Gastroesophageal sphincter (tissue), 4 donors: Measurements from ENCODE around the gene ZNF443. TPM values are rescaled to one million over a fixed set of nuclear protein-coding genes. Genes with fewer than 3 reads are reported as not detected.
"Not testable (repeated sequence)": the region's sequence is repeated elsewhere in the genome, so short reads cannot be mapped to it uniquely, and the experiment has no call there.

Experiments used
- ATAC-seq: fragments of 150-250 bp; one replicate; pipeline ENCODE4 v1.9.1; 2016; ENCODE audit warnings: mild to moderate bottlenecking, moderate library complexity
- H3K27ac ChIP-seq, 4 donors: fragments of 200-600 bp; sonication (generic) in 3 of 4; 1 replicate in 3 of 4; 2 replicates in 1 of 4; pipeline ENCODE4 v1.5.1; 2016 to 2019
- H3K27me3 ChIP-seq: fragments of 200-600 bp; sonication (generic); one replicate; pipeline ENCODE4 v1.5.1; 2019
- H3K36me3 ChIP-seq, 2 donors: fragments of 200-600 bp; sonication (generic); one replicate each; pipeline ENCODE4 v1.5.1; 2019; ENCODE audit warnings: control low read depth in 1 of 2
- H3K4me1 ChIP-seq, 3 donors: fragments of 200-600 bp; sonication (generic); 1 replicate in 2 of 3; 2 replicates in 1 of 3; pipeline ENCODE4 v1.5.1; 2016 to 2019; ENCODE audit warnings: control low read depth in 2 of 3
- H3K4me3 ChIP-seq, 2 donors: fragments of 200-600 bp; sonication (generic); one replicate each; pipeline ENCODE4 v1.5.1; 2019; ENCODE audit warnings: mild to moderate bottlenecking in 1 of 2, moderate library complexity in 1 of 2
- H3K9me3 ChIP-seq, 3 donors: fragments of 200-600 bp; sonication (generic); one replicate each; pipeline ENCODE4 v1.5.1; 2017 to 2019; ENCODE audit warnings: control low read depth in 2 of 3
- EP300 ChIP-seq: sonication (generic); formaldehyde crosslinking; IDR thresholded peaks from one replicate; pipeline ENCODE4 v1.6.1; 2017; ENCODE audit warnings: antibody characterized with exemption, mild to moderate bottlenecking
- POLR2A ChIP-seq, 2 donors: fragments of 450-650 bp; IDR thresholded peaks; one replicate each; pipeline ENCODE4 v1.6.1; 2017; ENCODE audit warnings: antibody characterized with exemption in 2 of 2, mild to moderate bottlenecking in 2 of 2, moderate library complexity in 1 of 2
- POLR2AphosphoS5 ChIP-seq: sonication (generic); formaldehyde crosslinking; IDR thresholded peaks from one replicate; pipeline ENCODE4 v1.6.1; 2017; ENCODE audit warnings: antibody characterized with exemption
- WGBS, 2 donors: methylation state at CpG; one replicate each; pipeline ENCODE4 v1.1.5; 2018; ENCODE audit warnings: low coverage in 1 of 2; 5-methylcytosine and 5-hydroxymethylcytosine counted together
- total RNA-seq, 4 donors: library from RNA; depleted of rRNA; stranded (reverse); fragments of >200 nt; gene quantifications; one replicate each; pipeline ENCODE4 v1.1.0, GENCODE V29; 2016
- TF ChIP-seq, protein P1 (sequence below), 4 experiments: fragments of 200-600 bp in 2 of 4; fragments of 450-650 bp in 2 of 4; sonication (generic) in 1 of 4; IDR thresholded peaks; one replicate each; pipeline ENCODE4 v1.5.1; 2017 to 2019; ENCODE audit warnings: antibody characterized with exemption in 4 of 4, mild to moderate bottlenecking in 2 of 4, moderate library complexity in 2 of 4

Gene ZNF443
- 1 to 10 TPM; 3.1 to 9.2 (median 5.2) TPM for total RNA-seq

- 0% methylated on average over 2 to 9 of the region's 59 CpGs for WGBS, 2 donors
- TF ChIP-seq, protein P1, sequence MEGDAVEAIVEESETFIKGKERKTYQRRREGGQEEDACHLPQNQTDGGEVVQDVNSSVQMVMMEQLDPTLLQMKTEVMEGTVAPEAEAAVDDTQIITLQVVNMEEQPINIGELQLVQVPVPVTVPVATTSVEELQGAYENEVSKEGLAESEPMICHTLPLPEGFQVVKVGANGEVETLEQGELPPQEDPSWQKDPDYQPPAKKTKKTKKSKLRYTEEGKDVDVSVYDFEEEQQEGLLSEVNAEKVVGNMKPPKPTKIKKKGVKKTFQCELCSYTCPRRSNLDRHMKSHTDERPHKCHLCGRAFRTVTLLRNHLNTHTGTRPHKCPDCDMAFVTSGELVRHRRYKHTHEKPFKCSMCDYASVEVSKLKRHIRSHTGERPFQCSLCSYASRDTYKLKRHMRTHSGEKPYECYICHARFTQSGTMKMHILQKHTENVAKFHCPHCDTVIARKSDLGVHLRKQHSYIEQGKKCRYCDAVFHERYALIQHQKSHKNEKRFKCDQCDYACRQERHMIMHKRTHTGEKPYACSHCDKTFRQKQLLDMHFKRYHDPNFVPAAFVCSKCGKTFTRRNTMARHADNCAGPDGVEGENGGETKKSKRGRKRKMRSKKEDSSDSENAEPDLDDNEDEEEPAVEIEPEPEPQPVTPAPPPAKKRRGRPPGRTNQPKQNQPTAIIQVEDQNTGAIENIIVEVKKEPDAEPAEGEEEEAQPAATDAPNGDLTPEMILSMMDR (IDR thresholded peaks at IDR 0.05), result peak in 2 of 4 experiments; percentile 6 to 9
- TF ChIP-seq POLR2A (IDR thresholded peaks at IDR 0.05) (peak in 1 of 2 donors; percentile 38), POLR2AphosphoS5 (peak; percentile 84), EP300 (no peak)
- peak; percentile 100 for ATAC-seq
These were observed at the start of gene ZNF443 for GRCh38 chr19:12440541-12441316. Gene ZNF443 (minus strand): TSS chr19:12441021. CDS start chr19:12440914, 107 bp downstream.

DNA sequence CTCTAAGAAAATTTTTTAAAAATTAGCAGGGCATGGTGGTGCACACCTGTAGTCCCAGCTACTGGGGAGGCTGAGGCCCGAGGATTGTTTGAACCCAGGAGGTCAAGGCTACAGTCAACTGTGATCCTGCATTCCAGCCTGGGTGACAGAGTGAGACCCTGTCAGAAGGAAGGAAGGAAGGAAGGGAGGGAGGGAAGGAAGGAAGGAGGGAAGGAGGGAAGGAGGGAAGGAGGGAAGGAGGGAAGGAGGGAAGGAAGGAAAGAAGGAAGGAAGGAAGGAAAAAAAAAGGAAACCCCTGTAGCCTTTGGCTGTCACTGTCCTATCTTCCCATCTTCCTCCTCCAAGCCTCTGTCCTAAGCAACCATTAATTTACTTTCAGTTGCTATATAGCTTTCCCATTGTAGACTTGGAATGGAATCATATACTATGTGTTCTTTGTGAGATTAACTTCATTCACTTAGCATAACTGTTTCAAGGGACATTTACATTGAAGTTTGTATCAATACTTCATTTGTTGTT lies 45.5 kb upstream of the ZNF443 start:
- not testable (repeated sequence) for H3K4me3 ChIP-seq, H3K27ac ChIP-seq, H3K36me3 ChIP-seq, ATAC-seq, H3K9me3 ChIP-seq, H3K27me3 ChIP-seq
- 80 to 100% methylated on average over 1 of the region's 1 CpG for WGBS, 2 donors
- peaks cover 0 to 30% (median 7%) of the 10 kb centered on the region in 3 donors for H3K4me1 ChIP-seq

More at GRCh38 chr19:12440541-12441316, at the start of gene ZNF443:
- Histone ChIP-seq H3K4me3 (peak within 1 kb of the TSS; percentile 65 to 75), H3K36me3 (no peaks in the 10 kb centered on the region), H3K9me3 (peaks cover 0 to 7% (median 0%) of the 10 kb centered on the region in 3 donors), H3K4me1 (peaks cover 0 to 18% (median 2%) of the 10 kb centered on the region in 3 donors), H3K27ac (peak within 1 kb of the TSS; percentile 52 to 90 (median 86)), H3K27me3 (no peaks in the 10 kb centered on the region)

DNA sequence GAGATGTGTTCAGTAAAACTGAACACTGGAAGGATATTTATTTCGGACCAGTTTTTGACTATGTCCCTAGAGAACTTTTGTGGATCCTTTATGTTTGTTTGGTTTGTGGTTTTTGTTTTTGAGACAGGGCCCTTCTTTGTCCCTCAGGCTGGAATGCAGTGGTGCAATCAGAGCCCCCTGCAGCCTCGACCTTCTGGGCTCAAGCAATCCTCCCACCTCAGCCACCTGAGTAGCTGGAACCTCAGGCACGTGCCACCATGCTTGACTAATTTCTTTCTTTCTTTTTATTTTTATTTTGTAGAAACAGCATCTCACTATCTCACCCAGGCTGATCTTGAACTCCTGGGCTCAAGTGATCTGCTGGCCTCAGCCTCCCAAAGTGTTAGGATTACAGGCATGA lies 44.8 kb upstream of the ZNF443 start:
- peak overlapping the region in 1 of 4 donors; percentile 85 for H3K27ac ChIP-seq
- 77 to 89% methylated on average over 3 of the region's 3 CpGs for WGBS, 2 donors

DNA sequence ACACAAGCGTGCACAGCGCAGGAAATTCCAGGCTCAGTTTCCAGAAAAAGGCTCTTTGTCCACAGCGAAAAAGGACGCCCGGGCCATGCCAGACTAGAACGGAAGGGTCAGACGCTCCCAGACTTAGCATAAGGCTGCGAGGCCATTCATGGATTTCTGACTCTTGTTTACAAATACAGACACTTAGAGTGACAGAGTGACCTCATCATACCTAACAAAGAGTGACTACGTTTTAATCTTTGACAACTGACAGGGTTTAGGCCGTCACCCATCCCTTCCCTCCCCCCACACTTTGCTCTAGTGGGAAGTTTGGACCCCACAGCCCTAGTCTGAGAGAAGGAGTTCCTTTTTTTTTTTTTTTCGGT lies 44.2 kb upstream of the ZNF443 start:
- Histone ChIP-seq H3K9me3 (no peaks in the 10 kb centered on the region), H3K4me3 (peak overlapping the region; percentile 63 to 69), H3K4me1 (peaks cover 0 to 30% (median 7%) of the 10 kb centered on the region in 3 donors), H3K27me3 (no peaks in the 10 kb centered on the region), H3K36me3 (no peaks in the 10 kb centered on the region), H3K27ac (peak overlapping the region in 3 of 4 donors; percentile 73 to 85 (median 82))
- WGBS, 2 donors, result 0 to 10% methylated on average over 6 to 7 of the region's 11 CpGs
- peak; percentile 65 for ATAC-seq
- TF ChIP-seq EP300, result no peak
- no peak for TF ChIP-seq POLR2AphosphoS5
- TF ChIP-seq POLR2A (IDR thresholded peaks at IDR 0.05), result no peak
- TF ChIP-seq, protein P1 (IDR thresholded peaks at IDR 0.05), result no peak

More for the DNA sequence above, 44.8 kb upstream of the ZNF443 start:
- Histone ChIP-seq H3K4me3 (no peak overlapping the region), H3K4me1 (peaks cover 0 to 30% (median 7%) of the 10 kb centered on the region in 3 donors), H3K27me3 (no peaks in the 10 kb centered on the region), H3K9me3 (no peaks in the 10 kb centered on the region), H3K36me3 (no peaks in the 10 kb centered on the region)
- no peak for TF ChIP-seq POLR2AphosphoS5
- TF ChIP-seq EP300, result no peak
- TF ChIP-seq, protein P1 (IDR thresholded peaks at IDR 0.05), result no peak
- no peak for TF ChIP-seq POLR2A (IDR thresholded peaks at IDR 0.05)
- no peak for ATAC-seq

DNA sequence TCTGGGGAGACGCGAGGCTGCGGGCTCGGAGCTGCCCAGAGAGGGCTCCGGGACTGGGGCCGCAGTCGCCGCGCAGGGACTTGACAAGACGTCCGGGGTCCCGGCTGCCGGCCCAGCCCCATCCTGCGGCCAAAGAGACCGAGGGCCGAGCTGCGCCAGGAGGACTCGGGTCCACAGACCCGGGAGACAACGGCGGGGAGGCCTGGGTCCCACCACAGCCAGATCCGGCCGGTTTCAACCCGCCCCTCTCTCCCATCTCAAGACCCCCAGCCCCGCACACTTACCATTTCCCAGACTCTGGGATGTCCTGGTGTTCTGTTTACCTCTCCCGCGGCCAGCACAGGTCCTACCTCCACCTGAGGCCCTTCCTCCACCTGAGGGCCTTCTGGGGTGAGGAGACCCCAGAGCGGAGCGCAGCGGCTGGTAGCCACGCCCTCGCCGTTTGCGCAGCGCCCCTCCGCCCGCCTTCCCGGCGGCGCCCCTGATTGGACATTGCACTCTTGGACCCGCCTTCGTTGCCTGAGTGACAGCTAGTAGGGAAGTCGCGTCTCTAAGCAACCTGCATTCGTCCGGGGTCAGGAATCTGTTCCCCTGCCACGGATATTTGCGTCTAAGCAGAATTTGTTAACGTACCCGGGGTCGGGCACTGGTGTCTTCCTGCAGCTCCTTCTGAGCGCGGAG lies 43.7 kb upstream of the ZNF443 start, which contains the start of gene ZNF709:
TSS of gene ZNF709 (minus strand) at position 446 of the 681 bp plus-strand sequence. CDS start at position 287, 159 bp downstream.
- Histone ChIP-seq H3K27ac (peak within 1 kb of the TSS; percentile 1 to 85 (median 78)), H3K4me3 (peak within 1 kb of the TSS; percentile 63 to 69), H3K27me3 (no peaks in the 10 kb centered on the region), H3K9me3 (no peaks in the 10 kb centered on the region), H3K4me1 (peaks cover 0 to 30% (median 7%) of the 10 kb centered on the region in 3 donors), H3K36me3 (no peaks in the 10 kb centered on the region)
- TF ChIP-seq POLR2A (IDR thresholded peaks at IDR 0.05) (peak; percentile 13 to 20), POLR2AphosphoS5 (peak; percentile 17)
- TF ChIP-seq, protein P1 (IDR thresholded peaks at IDR 0.05), result no peak
- peak; percentile 99 for ATAC-seq
- WGBS, 2 donors, result 0% methylated on average over 5 to 12 of the region's 53 CpGs
